RKO (cell line): Measurements from ENCODE around the gene KCTD3.

Source experiments
- DNase-seq: peaks from one replicate; pipeline ENCODE4 v3.0.0-alpha.2; 2016; ENCODE audit warnings: low spot score

The KCTD3 gene

DNA sequence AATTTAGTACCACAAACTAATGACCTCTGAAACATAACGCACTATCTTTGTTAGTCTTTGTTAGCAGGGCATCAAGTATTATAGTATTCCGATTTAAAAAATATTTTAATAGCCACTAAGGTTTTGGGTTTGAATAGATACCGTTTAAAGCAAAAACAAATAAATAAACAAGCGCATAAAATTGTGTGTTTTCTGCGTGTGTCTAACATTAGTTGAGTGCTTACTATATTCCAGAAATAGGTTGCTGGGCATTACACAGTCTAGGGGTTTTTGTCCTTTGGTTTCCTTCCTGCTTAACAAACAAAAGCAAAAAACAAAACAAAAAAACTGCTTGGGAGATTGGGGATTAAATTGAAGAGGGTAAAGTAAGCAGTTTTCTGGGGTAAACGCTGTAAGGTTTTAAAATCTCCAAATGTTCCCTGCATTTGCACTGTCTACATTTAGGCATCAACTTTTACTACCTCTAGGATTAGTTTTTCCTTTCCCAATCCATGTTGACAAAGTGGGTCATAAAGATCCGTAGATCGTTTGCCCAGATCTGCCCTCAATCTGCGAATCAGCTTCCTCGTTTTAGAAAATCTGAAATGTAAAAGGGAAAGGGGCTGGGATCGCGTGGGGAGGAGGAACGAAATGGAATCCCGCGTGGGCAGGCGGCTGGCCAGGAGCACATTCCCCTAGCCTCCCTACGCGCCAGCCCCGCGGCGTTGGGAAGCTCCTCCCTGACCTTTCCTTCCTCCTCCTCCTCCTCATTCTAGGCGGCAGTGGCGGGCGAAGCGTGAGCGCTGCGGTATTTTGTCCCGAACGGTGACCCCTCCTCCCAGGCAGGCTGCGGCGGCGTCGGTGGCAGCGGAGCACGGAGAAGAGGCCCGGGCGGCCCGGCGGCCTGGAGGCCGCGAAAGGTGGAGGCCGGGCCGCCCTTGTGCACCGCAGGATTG, at the start of gene KCTD3:
Gene KCTD3, plus strand, starts transcription at position 749 of the 935 bp plus-strand sequence. CDS start 382 bp downstream, outside the sequence.
- DNase-seq = peak; percentile 83

DNA sequence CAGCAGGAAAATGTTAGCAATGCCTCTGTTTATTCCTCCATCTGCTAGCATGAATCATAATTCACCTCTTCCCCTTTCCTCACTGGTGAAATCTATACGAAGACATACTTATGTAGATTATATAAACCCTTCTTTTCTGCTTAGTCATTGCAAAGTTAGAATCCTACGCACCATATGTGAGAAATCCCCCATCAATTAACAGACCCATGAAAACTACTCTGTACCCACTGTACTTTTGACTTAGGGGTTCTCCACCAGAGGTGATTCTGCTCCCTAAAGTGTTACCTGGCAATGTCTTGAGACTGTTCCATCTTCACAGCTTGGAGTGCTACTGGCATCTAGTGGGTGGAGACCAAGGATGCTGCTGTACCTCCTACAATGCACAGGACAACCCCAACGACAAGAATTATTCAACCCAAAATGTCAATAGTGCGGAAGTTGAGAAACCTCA, 49.6 kb upstream of the KCTD3 start:
- DNase-seq = no peak

DNA sequence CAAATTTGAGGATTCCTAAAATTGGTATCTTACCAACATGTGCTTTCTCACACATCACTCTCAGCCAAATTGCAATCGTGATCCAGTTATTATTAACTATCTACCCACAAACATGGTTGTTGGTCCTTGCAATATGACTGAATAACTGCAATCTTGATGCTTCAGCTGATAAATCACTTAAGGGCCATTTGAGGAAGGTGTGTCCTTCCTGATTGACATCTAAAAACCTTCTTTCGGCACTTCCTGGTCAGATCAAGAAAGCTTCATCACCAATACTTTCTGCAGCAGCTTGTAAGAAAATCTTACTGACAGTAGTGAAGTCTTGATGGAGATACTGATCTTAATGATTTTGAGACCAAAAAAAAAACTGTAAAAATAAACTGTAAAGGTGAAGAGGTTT, 48.5 kb upstream of the KCTD3 start:
- no peak for DNase-seq

DNA sequence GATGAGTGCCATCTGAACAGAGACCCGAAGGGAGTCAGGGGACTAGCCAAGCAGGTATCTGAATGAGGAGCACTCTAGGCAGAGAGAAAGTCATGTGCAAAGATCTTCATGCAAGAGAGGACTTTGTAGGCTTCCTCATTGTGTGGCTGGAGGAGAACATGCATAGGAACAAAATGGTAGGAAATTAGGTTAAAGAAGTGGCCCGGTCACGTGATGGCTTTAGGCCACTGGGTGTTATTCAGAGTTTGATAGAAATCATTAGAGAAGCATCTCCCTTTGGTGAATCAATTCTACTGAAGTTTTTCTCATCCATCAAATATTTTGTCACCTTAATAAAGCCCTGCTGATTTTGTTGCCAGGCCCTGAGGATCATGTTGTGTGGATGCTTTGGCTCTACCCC, 45.8 kb upstream of the KCTD3 start:
- no peak for DNase-seq

- no peak for DNase-seq
Measured at GRCh38 chr1:215523128-215523861, 43.8 kb upstream of the KCTD3 start.

- DNase-seq = peak; percentile 5
Measured at GRCh38 chr1:215523906-215524305, 43.2 kb upstream of the KCTD3 start.

- peak; percentile 54 for DNase-seq
Measured at GRCh38 chr1:215526147-215526845, 40.8 kb upstream of the KCTD3 start.

GRCh38 chr1:215526846-215527151, 40.3 kb upstream of the KCTD3 start:
- no peak for DNase-seq

GRCh38 chr1:215529111-215529510, 38.0 kb upstream of the KCTD3 start:
- DNase-seq = no peak

DNA sequence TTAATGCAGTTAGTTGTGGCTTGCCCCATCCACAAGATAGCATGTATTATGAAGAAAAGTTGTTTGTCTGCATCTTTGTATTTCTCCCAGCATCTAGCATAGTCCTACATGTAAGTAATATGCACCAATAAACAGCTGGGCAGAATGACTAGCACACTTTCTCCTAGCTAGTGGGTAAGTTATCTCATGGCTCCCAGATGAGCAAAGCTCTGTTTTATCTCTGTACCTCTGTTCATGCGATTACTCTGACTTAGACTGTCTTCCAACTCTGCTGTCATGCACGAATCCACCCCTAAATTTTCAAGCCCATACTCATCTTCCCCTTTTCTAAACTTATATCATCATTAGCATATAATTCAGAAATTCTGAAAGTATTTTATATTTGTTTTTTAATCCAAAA, 37.5 kb upstream of the KCTD3 start:
- DNase-seq = no peak

GRCh38 chr1:215530401-215530984, 36.6 kb upstream of the KCTD3 start:
- DNase-seq = no peak

DNA sequence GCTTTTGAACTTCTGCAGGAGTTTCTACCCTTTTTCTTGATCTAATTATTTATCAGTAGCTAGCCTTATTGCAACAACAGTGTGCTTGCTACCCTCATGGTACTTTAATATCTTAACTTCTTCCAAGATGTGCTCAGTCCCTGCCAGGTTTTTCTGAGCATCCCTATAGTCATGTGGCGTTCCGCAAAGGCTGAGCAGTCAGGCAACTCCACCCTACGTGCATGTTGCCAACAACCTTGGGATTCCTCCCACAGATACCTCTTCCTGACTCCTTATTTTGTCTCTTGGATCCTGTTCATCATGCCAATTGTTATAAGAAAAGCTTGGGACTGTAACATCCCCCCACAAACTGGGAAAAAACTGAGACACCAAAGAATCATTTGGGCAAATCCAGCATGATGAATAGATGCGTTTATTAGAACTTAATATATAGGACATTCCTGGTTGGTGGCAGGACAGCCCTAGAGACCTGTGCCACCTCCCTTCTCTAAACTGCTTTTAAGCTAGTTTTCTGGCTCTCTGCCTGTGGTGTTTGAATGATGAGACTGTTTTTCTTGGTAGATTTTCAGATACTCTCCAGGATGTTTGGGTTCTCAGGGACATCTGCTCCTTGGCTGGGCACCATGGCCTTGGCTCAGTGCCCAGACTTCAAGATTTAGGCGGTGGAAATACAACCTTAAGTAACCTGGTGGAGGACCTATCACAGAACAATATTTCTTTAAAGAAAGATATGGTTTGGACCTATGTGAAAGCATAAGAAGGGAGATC, 27.1 kb upstream of the KCTD3 start:
- no peak for DNase-seq

DNA sequence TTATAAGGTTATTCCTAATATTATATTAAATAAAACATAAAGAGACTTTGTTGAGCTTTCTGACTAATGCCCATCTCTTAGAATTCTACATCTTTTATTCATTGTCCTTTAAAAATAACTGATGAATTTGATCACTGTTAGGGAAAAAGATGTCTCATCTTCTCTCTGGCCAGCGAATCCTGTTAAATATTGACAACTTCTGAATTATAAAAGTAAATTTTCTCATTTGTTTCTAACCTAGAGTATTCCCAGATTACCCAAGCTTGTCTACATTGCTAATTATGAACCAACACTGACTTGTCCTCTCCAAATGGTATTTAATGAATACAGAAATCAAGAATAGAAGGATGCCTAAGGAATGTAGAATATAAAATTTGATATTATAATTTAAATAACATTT, 24.8 kb upstream of the KCTD3 start:
- no peak for DNase-seq

GRCh38 chr1:215543191-215543606, 23.9 kb upstream of the KCTD3 start:
- no peak for DNase-seq

DNA sequence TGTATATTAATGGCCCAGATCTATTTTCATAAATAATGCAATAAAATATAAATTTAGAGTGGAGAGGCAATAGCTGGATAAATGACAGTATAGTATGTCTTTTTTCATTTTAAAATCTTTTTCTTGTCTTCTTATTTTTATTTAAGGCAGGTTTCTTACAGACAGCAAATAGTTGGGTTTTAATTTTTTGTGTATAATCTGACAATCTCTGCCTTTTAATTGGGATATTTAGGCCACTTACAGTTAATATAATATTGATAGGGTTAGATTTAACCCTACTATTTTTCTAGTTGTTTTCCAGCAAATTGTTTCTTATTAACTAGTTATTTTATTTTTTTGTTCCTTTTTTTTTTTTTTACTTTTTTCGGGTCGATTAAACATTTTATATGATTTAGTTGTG, 23.3 kb upstream of the KCTD3 start:
- no peak for DNase-seq

GRCh38 chr1:215544566-215544965, 22.5 kb upstream of the KCTD3 start:
- no peak for DNase-seq

DNA sequence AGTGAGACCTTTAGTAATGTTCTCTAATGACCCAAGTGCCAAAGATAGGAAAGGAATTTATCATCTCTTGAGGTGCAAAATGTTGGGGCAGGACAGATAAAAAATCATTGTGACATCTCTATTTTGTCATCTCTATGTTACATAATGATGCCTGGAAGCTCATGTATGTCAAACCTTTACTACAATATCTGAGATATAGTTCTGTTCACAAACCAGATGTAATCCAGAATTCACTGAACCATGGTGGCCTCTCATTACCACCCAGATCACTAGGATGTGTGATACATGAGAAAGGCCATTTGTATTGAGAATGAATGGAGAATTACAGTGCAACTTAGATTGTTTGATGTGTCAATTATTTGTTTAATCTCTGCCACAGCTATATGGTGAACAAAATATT, 22.0 kb upstream of the KCTD3 start:
- no peak for DNase-seq

- no peak for DNase-seq
Measured at GRCh38 chr1:215547011-215547410, 20.1 kb upstream of the KCTD3 start.

GRCh38 chr1:215551806-215552205, 15.3 kb upstream of the KCTD3 start:
- DNase-seq = no peak

DNA sequence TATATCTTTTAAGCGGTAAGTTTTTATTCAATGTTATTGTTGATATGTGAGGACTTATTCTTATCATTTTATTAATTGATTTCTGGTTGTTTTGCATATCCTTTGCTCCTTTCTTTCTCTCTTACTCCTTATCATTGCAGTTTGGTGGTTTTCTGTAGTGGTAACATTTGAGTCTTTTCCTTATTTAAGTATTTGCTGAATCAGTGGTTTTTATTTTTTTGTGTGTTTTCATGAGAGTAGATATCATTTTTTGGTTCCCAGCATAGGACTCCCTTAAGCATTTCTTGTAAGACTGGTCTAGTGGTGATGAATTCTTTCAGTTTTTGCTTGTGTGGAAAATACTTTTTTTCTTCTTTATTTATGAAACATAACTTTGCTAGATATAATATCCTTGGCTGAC, 12.2 kb upstream of the KCTD3 start:
- DNase-seq = no peak

DNA sequence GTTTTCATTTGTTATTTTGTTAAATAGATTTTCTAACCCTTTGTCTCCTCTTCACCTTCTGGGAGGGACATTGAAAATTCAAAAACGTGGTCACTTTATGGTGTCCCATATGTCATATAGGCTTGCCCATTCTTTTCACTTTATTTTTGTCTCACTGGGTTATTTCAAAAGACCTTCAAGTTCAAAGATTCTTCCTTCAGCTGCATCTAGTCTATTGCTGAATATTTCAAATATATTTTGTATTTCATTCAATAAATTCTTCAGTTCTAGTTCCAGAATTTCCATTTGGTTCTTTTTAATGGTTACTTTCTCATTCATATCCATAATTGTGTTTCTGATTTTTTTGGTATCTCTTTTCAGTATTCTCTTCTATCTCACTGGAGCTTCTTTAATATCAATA, 11.6 kb upstream of the KCTD3 start:
- no peak for DNase-seq

DNA sequence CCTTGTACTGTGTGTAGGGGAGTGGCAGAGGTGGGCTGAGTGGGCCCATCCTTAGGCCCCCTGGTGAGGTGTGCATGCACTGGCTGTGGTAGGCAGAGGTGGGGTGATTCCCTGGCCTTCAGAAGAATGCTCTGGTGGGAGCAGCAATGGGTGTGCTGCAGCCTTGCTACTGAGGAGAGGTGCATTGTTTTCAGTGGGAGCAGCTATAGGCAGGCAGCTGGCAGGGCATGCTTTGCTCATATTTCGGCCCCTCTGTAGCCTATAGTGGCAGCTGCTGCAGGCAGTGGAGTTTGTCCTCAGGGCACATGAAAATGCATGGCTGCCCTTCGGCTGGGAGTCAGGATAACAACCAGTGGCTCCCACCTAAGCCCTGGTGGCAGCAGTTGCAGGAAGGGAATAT, 10.1 kb upstream of the KCTD3 start:
- DNase-seq = no peak
